ENCODE data around the gene UXT. TPM values are rescaled to one million over a fixed set of nuclear protein-coding genes. Genes with fewer than 3 reads are reported as not detected.

UXT gene
- total and polyA plus RNA-seq, 9 of the 15 experiments (the other 6 are each of a cell fraction or from before 2014, with no cell fraction given), result 141 to 300 (median 204) TPM

DNA sequence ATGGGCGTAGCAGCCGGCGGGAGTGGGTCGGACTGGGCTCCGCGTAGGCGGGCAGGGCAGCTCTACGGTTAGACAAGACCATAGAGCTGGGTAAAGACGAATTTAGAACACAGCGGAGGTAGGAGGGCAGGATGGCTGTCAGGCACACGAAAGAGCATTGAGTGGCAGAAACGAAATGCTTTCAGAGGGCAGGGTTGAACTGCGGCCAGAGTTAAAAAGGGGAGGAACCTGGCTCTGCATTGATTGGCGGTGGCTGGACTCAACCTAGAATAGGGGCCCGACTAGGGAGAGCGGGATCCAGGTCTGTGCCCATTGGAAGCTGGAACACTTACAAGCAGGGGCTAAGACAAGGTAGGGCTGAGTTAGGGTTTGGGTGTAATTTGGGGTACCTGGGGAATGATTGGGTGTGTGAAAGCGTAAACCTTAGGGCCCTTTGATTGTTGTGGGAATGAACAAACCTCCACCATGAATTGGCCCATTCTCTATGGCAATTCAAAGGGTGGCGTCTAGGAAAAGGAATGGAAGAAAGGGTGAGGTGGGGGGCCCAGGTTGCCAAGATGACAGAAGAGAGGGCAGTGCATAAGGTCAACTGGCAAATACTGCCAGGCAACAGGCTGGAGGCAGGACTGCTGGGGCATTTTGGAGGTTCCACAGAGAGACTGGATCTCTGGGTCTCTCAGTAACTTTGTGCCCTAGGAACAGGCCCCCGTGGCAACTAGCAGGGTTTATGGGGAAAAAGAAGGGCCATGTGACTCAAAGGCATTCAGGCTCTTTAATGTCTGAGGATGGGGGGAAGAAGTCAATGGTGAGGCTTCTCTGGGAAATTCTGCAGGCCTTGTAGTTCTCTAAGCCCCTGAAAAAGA, 7.7 kb downstream of the UXT start (continued):
- TF ChIP-seq, protein P1, sequence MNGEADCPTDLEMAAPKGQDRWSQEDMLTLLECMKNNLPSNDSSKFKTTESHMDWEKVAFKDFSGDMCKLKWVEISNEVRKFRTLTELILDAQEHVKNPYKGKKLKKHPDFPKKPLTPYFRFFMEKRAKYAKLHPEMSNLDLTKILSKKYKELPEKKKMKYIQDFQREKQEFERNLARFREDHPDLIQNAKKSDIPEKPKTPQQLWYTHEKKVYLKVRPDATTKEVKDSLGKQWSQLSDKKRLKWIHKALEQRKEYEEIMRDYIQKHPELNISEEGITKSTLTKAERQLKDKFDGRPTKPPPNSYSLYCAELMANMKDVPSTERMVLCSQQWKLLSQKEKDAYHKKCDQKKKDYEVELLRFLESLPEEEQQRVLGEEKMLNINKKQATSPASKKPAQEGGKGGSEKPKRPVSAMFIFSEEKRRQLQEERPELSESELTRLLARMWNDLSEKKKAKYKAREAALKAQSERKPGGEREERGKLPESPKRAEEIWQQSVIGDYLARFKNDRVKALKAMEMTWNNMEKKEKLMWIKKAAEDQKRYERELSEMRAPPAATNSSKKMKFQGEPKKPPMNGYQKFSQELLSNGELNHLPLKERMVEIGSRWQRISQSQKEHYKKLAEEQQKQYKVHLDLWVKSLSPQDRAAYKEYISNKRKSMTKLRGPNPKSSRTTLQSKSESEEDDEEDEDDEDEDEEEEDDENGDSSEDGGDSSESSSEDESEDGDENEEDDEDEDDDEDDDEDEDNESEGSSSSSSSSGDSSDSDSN (IDR thresholded peaks at IDR 0.05; ENCODE audit: borderline replicate concordance in 1 of 2, low read depth in 2 of 2, low read length in 2 of 2), result no peak
- no peak for TF ChIP-seq NFE2L1 (tag; IDR thresholded peaks at IDR 0.05; ENCODE audit: borderline replicate concordance, low read depth)
- TF ChIP-seq CBX3 (IDR thresholded peaks at IDR 0.05; ENCODE audit: borderline replicate concordance in 1 of 2, low read length in 2 of 2), result 0 out of 3 replicates have a peak, but pooled peaks of 1 of the 2 experiments have one; percentile 1
- TF ChIP-seq ARID1B (IDR thresholded peaks at IDR 0.05), result no peak
- peak; percentile 97 for TF ChIP-seq EGR1 (conservative IDR thresholded peaks at IDR 0.05)
- no peak for TF ChIP-seq STAG1 (CRISPR knock-in tag; IDR thresholded peaks at IDR 0.05; ENCODE audit: borderline replicate concordance)
- peak in 1 of 2 experiments; percentile 64; a peak in 2 of 4 replicates for TF ChIP-seq SIN3A (IDR thresholded peaks at IDR 0.05; ENCODE audit: borderline replicate concordance in 2 of 2, control insufficient read depth in 1 of 2, low read depth in 2 of 2, low read length in 2 of 2)
- TF ChIP-seq ZFX (CRISPR knock-in tag; IDR thresholded peaks at IDR 0.05), result no peak
- peak; percentile 73 for TF ChIP-seq NKRF (IDR thresholded peaks at IDR 0.05; ENCODE audit: borderline replicate concordance)
- no peak for TF ChIP-seq ZBTB33 (CRISPR knock-in tag; IDR thresholded peaks at IDR 0.05)
- TF ChIP-seq, protein P2, sequence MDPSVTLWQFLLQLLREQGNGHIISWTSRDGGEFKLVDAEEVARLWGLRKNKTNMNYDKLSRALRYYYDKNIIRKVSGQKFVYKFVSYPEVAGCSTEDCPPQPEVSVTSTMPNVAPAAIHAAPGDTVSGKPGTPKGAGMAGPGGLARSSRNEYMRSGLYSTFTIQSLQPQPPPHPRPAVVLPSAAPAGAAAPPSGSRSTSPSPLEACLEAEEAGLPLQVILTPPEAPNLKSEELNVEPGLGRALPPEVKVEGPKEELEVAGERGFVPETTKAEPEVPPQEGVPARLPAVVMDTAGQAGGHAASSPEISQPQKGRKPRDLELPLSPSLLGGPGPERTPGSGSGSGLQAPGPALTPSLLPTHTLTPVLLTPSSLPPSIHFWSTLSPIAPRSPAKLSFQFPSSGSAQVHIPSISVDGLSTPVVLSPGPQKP (CRISPR knock-in tag; IDR thresholded peaks at IDR 0.05), result no peak
- peak in 1 of 2 experiments; percentile 50; a peak in 1 of 4 replicates for TF ChIP-seq HDAC1 (IDR thresholded peaks at IDR 0.05)
- TF ChIP-seq SREBF2 (CRISPR knock-in tag; IDR thresholded peaks at IDR 0.05), result no peak
- TF ChIP-seq E2F6 (IDR thresholded peaks at IDR 0.05; ENCODE audit: borderline replicate concordance in 1 of 2, extremely low read depth in 1 of 2, insufficient read depth in 1 of 2, insufficient read length in 1 of 2, low read depth in 1 of 2, low read length in 1 of 2, poor library complexity in 1 of 2, severe bottlenecking in 1 of 2), result peak in 1 of 2 experiments; percentile 2
- no peak; the same call in 1 of the 2 replicates for TF ChIP-seq EP300 (IDR thresholded peaks at IDR 0.05; ENCODE audit: low read length)
